ENCODE results near the gene GRHL1.

The GRHL1 gene

GRCh38 chr2:9966491-9967022 lies 15.1 kb downstream of the GRHL1 start:
- Histone ChIP-seq H3K27ac (ENCODE audit: low read length) (no peak overlapping the region), H3K36me3 (ENCODE audit: control insufficient read depth, low read depth, low read length) (no peaks in the 10 kb centered on the region), H3K27me3 (ENCODE audit: control insufficient read depth, insufficient read depth, low read length) (no peaks in the 10 kb centered on the region), H3K4me3 (ENCODE audit: low read length) (no peak overlapping the region), H3K9ac (ENCODE audit: low read length) (no peak overlapping the region), H3K4me1 (ENCODE audit: control insufficient read depth, low read depth, low read length) (no peaks in the 10 kb centered on the region), H3K9me3 (ENCODE audit: control insufficient read depth, low read depth, low read length) (no peaks in the 10 kb centered on the region)

- no peaks in the 10 kb centered on the region for H3K4me1 ChIP-seq (ENCODE audit: control insufficient read depth, low read depth, low read length)
- no peak overlapping the region for H3K9ac ChIP-seq (ENCODE audit: low read length)
- no peaks in the 10 kb centered on the region for H3K27me3 ChIP-seq (ENCODE audit: control insufficient read depth, insufficient read depth, low read length)
- H3K9me3 ChIP-seq (ENCODE audit: control insufficient read depth, low read depth, low read length): no peaks in the 10 kb centered on the region
- no peak overlapping the region for H3K27ac ChIP-seq (ENCODE audit: low read length)
- H3K36me3 ChIP-seq (ENCODE audit: control insufficient read depth, low read depth, low read length): no peaks in the 10 kb centered on the region
- H3K4me3 ChIP-seq (ENCODE audit: low read length): no peak overlapping the region
Observed at GRCh38 chr2:9967053-9967775, 15.7 kb downstream of the GRHL1 start.

GRCh38 chr2:9968553-9969497 lies 17.3 kb downstream of the GRHL1 start:
- Histone ChIP-seq H3K27me3 (ENCODE audit: control insufficient read depth, insufficient read depth, low read length) (no peaks in the 10 kb centered on the region), H3K9me3 (ENCODE audit: control insufficient read depth, low read depth, low read length) (no peaks in the 10 kb centered on the region), H3K9ac (ENCODE audit: low read length) (no peak overlapping the region), H3K4me3 (ENCODE audit: low read length) (no peak overlapping the region), H3K36me3 (ENCODE audit: control insufficient read depth, low read depth, low read length) (no peaks in the 10 kb centered on the region), H3K27ac (ENCODE audit: low read length) (no peak overlapping the region), H3K4me1 (ENCODE audit: control insufficient read depth, low read depth, low read length) (no peaks in the 10 kb centered on the region)

- no peak overlapping the region for H3K27ac ChIP-seq (ENCODE audit: low read length)
- no peaks in the 10 kb centered on the region for H3K4me1 ChIP-seq (ENCODE audit: control insufficient read depth, low read depth, low read length)
- no peak overlapping the region for H3K9ac ChIP-seq (ENCODE audit: low read length)
- H3K9me3 ChIP-seq (ENCODE audit: control insufficient read depth, low read depth, low read length): no peaks in the 10 kb centered on the region
- H3K36me3 ChIP-seq (ENCODE audit: control insufficient read depth, low read depth, low read length): no peaks in the 10 kb centered on the region
- H3K27me3 ChIP-seq (ENCODE audit: control insufficient read depth, insufficient read depth, low read length): no peaks in the 10 kb centered on the region
- H3K4me3 ChIP-seq (ENCODE audit: low read length): no peak overlapping the region
Observed at GRCh38 chr2:9970200-9971044, 18.9 kb downstream of the GRHL1 start.

GRCh38 chr2:9971105-9971818 lies 19.8 kb downstream of the GRHL1 start:
- Histone ChIP-seq H3K27ac (ENCODE audit: low read length) (no peak overlapping the region), H3K9ac (ENCODE audit: low read length) (no peak overlapping the region), H3K36me3 (ENCODE audit: control insufficient read depth, low read depth, low read length) (no peaks in the 10 kb centered on the region), H3K27me3 (ENCODE audit: control insufficient read depth, insufficient read depth, low read length) (no peaks in the 10 kb centered on the region), H3K4me1 (ENCODE audit: control insufficient read depth, low read depth, low read length) (no peaks in the 10 kb centered on the region), H3K4me3 (ENCODE audit: low read length) (no peak overlapping the region), H3K9me3 (ENCODE audit: control insufficient read depth, low read depth, low read length) (no peaks in the 10 kb centered on the region)

- H3K4me3 ChIP-seq (ENCODE audit: low read length): no peak overlapping the region
- no peak overlapping the region for H3K9ac ChIP-seq (ENCODE audit: low read length)
- H3K27me3 ChIP-seq (ENCODE audit: control insufficient read depth, insufficient read depth, low read length): no peaks in the 10 kb centered on the region
- no peaks in the 10 kb centered on the region for H3K4me1 ChIP-seq (ENCODE audit: control insufficient read depth, low read depth, low read length)
- H3K36me3 ChIP-seq (ENCODE audit: control insufficient read depth, low read depth, low read length): no peaks in the 10 kb centered on the region
- H3K9me3 ChIP-seq (ENCODE audit: control insufficient read depth, low read depth, low read length): no peaks in the 10 kb centered on the region
- H3K27ac ChIP-seq (ENCODE audit: low read length): no peak overlapping the region
Observed at GRCh38 chr2:9971890-9972289, 20.4 kb downstream of the GRHL1 start.

GRCh38 chr2:9972621-9973479 lies 21.4 kb downstream of the GRHL1 start:
- H3K27ac ChIP-seq (ENCODE audit: low read length): no peak overlapping the region

GRCh38 chr2:9973690-9974089 lies 22.2 kb downstream of the GRHL1 start:
- H3K4me1 ChIP-seq (ENCODE audit: control insufficient read depth, low read depth, low read length): no peaks in the 10 kb centered on the region
- no peak overlapping the region for H3K9ac ChIP-seq (ENCODE audit: low read length)
- H3K27ac ChIP-seq (ENCODE audit: low read length): no peak overlapping the region
- no peaks in the 10 kb centered on the region for H3K9me3 ChIP-seq (ENCODE audit: control insufficient read depth, low read depth, low read length)
- no peak overlapping the region for H3K4me3 ChIP-seq (ENCODE audit: low read length)
- H3K36me3 ChIP-seq (ENCODE audit: control insufficient read depth, low read depth, low read length): no peaks in the 10 kb centered on the region
- H3K27me3 ChIP-seq (ENCODE audit: control insufficient read depth, insufficient read depth, low read length): no peaks in the 10 kb centered on the region

More at GRCh38 chr2:9972621-9973479, 21.4 kb downstream of the GRHL1 start:
- no peaks in the 10 kb centered on the region for H3K4me1 ChIP-seq (ENCODE audit: control insufficient read depth, low read depth, low read length)
- no peaks in the 10 kb centered on the region for H3K36me3 ChIP-seq (ENCODE audit: control insufficient read depth, low read depth, low read length)
- H3K27me3 ChIP-seq (ENCODE audit: control insufficient read depth, insufficient read depth, low read length): no peaks in the 10 kb centered on the region
- H3K4me3 ChIP-seq (ENCODE audit: low read length): no peak overlapping the region
- no peaks in the 10 kb centered on the region for H3K9me3 ChIP-seq (ENCODE audit: control insufficient read depth, low read depth, low read length)
- no peak overlapping the region for H3K9ac ChIP-seq (ENCODE audit: low read length)

GRCh38 chr2:9974343-9974742 lies 22.9 kb downstream of the GRHL1 start:
- Histone ChIP-seq H3K4me3 (ENCODE audit: low read length) (no peak overlapping the region), H3K9ac (ENCODE audit: low read length) (no peak overlapping the region), H3K27me3 (ENCODE audit: control insufficient read depth, insufficient read depth, low read length) (no peaks in the 10 kb centered on the region), H3K27ac (ENCODE audit: low read length) (no peak overlapping the region), H3K4me1 (ENCODE audit: control insufficient read depth, low read depth, low read length) (no peaks in the 10 kb centered on the region), H3K36me3 (ENCODE audit: control insufficient read depth, low read depth, low read length) (no peaks in the 10 kb centered on the region), H3K9me3 (ENCODE audit: control insufficient read depth, low read depth, low read length) (no peaks in the 10 kb centered on the region)

- Histone ChIP-seq H3K27ac (ENCODE audit: low read length) (no peak overlapping the region), H3K36me3 (ENCODE audit: control insufficient read depth, low read depth, low read length) (no peaks in the 10 kb centered on the region), H3K4me1 (ENCODE audit: control insufficient read depth, low read depth, low read length) (no peaks in the 10 kb centered on the region), H3K4me3 (ENCODE audit: low read length) (no peak overlapping the region), H3K9ac (ENCODE audit: low read length) (no peak overlapping the region), H3K9me3 (ENCODE audit: control insufficient read depth, low read depth, low read length) (no peaks in the 10 kb centered on the region), H3K27me3 (ENCODE audit: control insufficient read depth, insufficient read depth, low read length) (no peaks in the 10 kb centered on the region)
Observed at GRCh38 chr2:9975328-9975727, 23.8 kb downstream of the GRHL1 start.
